IMR-90 (cell line): ENCODE results near the gene ZNF175. TPM values are rescaled to one million over a fixed set of nuclear protein-coding genes. Genes with fewer than 3 reads are reported as not detected.

Source experiments
- ATAC-seq: fragments of 200-7000 bp; cut with Tn5 transposase; 2 replicates; pipeline ENCODE4 v1.9.1; 2020; ENCODE audit warnings: low read depth, mild to moderate bottlenecking, moderate library complexity
- BruUV-seq: library from RNA; stranded (reverse); fragments of 400-500 nt; replicated peaks from 2 replicates; lab custom pipeline; 2021; lab: Mats Ljungman, UMichigan
- CTCF ChIA-PET: fragments of 300-600 bp; formaldehyde crosslinking; extraction: SDS; loops from one replicate; lab custom pipeline; 2021; ENCODE audit warnings: antibody characterized with exemption; lab: Yijun Ruan, JAX
- POLR2A ChIA-PET: fragments of 300-600 bp; sonication (Branson Sonifier 250); formaldehyde crosslinking; loops from one replicate; lab custom pipeline; 2022; ENCODE audit warnings: antibody characterized with exemption; ENCODE audit not compliant: unreplicated experiment; lab: Charles Lee
- DNase-seq: peaks from one replicate; pipeline ENCODE4 v3.0.0; 2013
- H2AFZ ChIP-seq: replicated peaks from 2 replicates; pipeline ENCODE3; 2013; ENCODE audit warnings: low read length, mild to moderate bottlenecking; ENCODE audit not compliant: poor library complexity
- H2AK5ac ChIP-seq: 2 replicates; pipeline ENCODE4 v1.6.1; 2013; ENCODE audit warnings: low read depth, low read length, inconsistent platforms
- H2AK9ac ChIP-seq: replicated peaks from 2 replicates; pipeline ENCODE3; 2013; ENCODE audit warnings: mild to moderate bottlenecking, low read depth, low read length, moderate library complexity; ENCODE audit not compliant: poor library complexity
- H2BK120ac ChIP-seq: 2 replicates; pipeline ENCODE4 v1.6.1; 2013; ENCODE audit warnings: low read depth, low read length, inconsistent platforms
- H2BK15ac ChIP-seq: 3 replicates; pipeline ENCODE4 v1.6.1; 2013; ENCODE audit warnings: low read depth, low read length, inconsistent platforms
- H2BK20ac ChIP-seq: 2 replicates; pipeline ENCODE4 v1.6.1; 2013; ENCODE audit warnings: low read depth, mild to moderate bottlenecking, inconsistent platforms, low read length, moderate library complexity
- H2BK5ac ChIP-seq: 2 replicates; pipeline ENCODE4 v1.6.1; 2013; ENCODE audit warnings: mild to moderate bottlenecking, low read depth, low read length, inconsistent platforms; ENCODE audit not compliant: poor library complexity, severe bottlenecking
- H3K14ac ChIP-seq: replicated peaks from 2 replicates; pipeline ENCODE4 v1.6.1; 2013; ENCODE audit warnings: low read depth, low read length, inconsistent platforms
- H3K18ac ChIP-seq: 2 replicates; pipeline ENCODE4 v1.6.1; 2013; ENCODE audit warnings: low read depth, low read length, control low read depth
- H3K23ac ChIP-seq: 2 replicates; pipeline ENCODE4 v1.6.1; 2013; ENCODE audit warnings: low read depth, low read length, inconsistent platforms
- H3K27ac ChIP-seq: 2 replicates; pipeline ENCODE4 v1.5.1; 2013; ENCODE audit warnings: mild to moderate bottlenecking, control low read depth, low read length; ENCODE audit not compliant: insufficient read depth
- H3K27me3 ChIP-seq: 2 replicates; pipeline ENCODE4 v1.6.1; 2013; ENCODE audit warnings: low read length; ENCODE audit not compliant: control insufficient read depth, insufficient read depth
- H3K36me3 ChIP-seq: 2 replicates; pipeline ENCODE4 v1.6.1; 2013; ENCODE audit warnings: low read length, mixed read lengths; ENCODE audit not compliant: control insufficient read depth, insufficient read depth
- H3K4ac ChIP-seq: 2 replicates; pipeline ENCODE4 v1.6.1; 2013; ENCODE audit warnings: low read depth, low read length, inconsistent platforms
- H3K4me1 ChIP-seq: 2 replicates; pipeline ENCODE4 v1.6.1; 2013; ENCODE audit warnings: low read length, mixed read lengths; ENCODE audit not compliant: control insufficient read depth, insufficient read depth
- H3K4me2 ChIP-seq: 2 replicates; pipeline ENCODE4 v1.6.1; 2013; ENCODE audit warnings: low read depth, mild to moderate bottlenecking, control low read depth, low read length, moderate library complexity
- H3K4me3 ChIP-seq: 2 replicates; pipeline ENCODE4 v1.5.1; 2013; ENCODE audit warnings: low read depth, mild to moderate bottlenecking, control low read depth, low read length, moderate library complexity; ENCODE audit not compliant: insufficient read depth
- H3K56ac ChIP-seq: 2 replicates; pipeline ENCODE4 v1.6.1; 2013; ENCODE audit warnings: low read length, inconsistent platforms; ENCODE audit not compliant: insufficient read depth; ENCODE audit errors: extremely low read depth
- H3K79me1 ChIP-seq, 2 experiments: 2 replicates each; pipeline ENCODE4 v1.6.1; 2013; ENCODE audit warnings: low read length in 2 of 2, inconsistent platforms in 1 of 2, low read depth in 1 of 2
- H3K9ac ChIP-seq: 2 replicates; pipeline ENCODE4 v1.6.1; 2013; ENCODE audit warnings: low read depth, low read length, control low read depth
- H3K9me1 ChIP-seq: 2 replicates; pipeline ENCODE4 v1.6.1; 2013; ENCODE audit warnings: low read length, inconsistent platforms; ENCODE audit not compliant: insufficient read depth
- H3K9me3 ChIP-seq: 2 replicates; pipeline ENCODE4 v1.6.1; 2013; ENCODE audit warnings: low read length; ENCODE audit not compliant: control insufficient read depth, insufficient read depth
- H4K20me1 ChIP-seq: 2 replicates; pipeline ENCODE4 v1.6.1; 2013; ENCODE audit warnings: low read length, inconsistent platforms; ENCODE audit not compliant: insufficient read depth
- H4K5ac ChIP-seq: 2 replicates; pipeline ENCODE4 v1.6.1; 2013; ENCODE audit warnings: mild to moderate bottlenecking, low read depth, low read length, control low read depth
- H4K8ac ChIP-seq, 2 experiments: 2 replicates each; pipeline ENCODE4 v1.6.1; 2013; ENCODE audit warnings: low read depth in 2 of 2, low read length in 2 of 2, control low read depth in 1 of 2, inconsistent platforms in 1 of 2
- H4K91ac ChIP-seq: 2 replicates; pipeline ENCODE4 v1.6.1; 2013; ENCODE audit warnings: low read depth, low read length, inconsistent platforms; ENCODE audit not compliant: insufficient read depth
- BHLHE40 ChIP-seq: fragments of 150-350 bp; IDR thresholded peaks from 2 replicates; pipeline ENCODE4 v1.6.1; 2016; ENCODE audit warnings: mild to moderate bottlenecking, low read depth, low read length
- CEBPB ChIP-seq: IDR thresholded peaks from 2 replicates; pipeline ENCODE4 v1.6.1; 2012; ENCODE audit warnings: low read depth, low read length, improper control_type of control experiment
- CHD1 ChIP-seq: IDR thresholded peaks from 2 replicates; pipeline ENCODE4 v1.6.1; 2012; ENCODE audit warnings: low read depth, low read length, improper control_type of control experiment
- CTCF ChIP-seq: conservative IDR thresholded peaks from 2 replicates; pipeline ENCODE4 v1.5.1; 2012; ENCODE audit warnings: mild to moderate bottlenecking, low read depth, low read length, improper control_type of control experiment
- ELK1 ChIP-seq: fragments of 150-350 bp; IDR thresholded peaks from 2 replicates; pipeline ENCODE4 v1.6.1; 2016; ENCODE audit warnings: low read depth, mild to moderate bottlenecking, low read length, moderate library complexity, borderline replicate concordance
- FOS ChIP-seq: fragments of 150-350 bp; IDR thresholded peaks from 2 replicates; pipeline ENCODE4 v1.6.1; 2016; ENCODE audit warnings: low read depth, low read length
- MAFK ChIP-seq: IDR thresholded peaks from 2 replicates; pipeline ENCODE4 v1.6.1; 2012; ENCODE audit warnings: low read depth, low read length, improper control_type of control experiment
- MAZ ChIP-seq: IDR thresholded peaks from 2 replicates; pipeline ENCODE4 v1.6.1; 2012; ENCODE audit warnings: low read depth, mild to moderate bottlenecking, low read length, improper control_type of control experiment, moderate library complexity, borderline replicate concordance
- MXI1 ChIP-seq: IDR thresholded peaks from 2 replicates; pipeline ENCODE4 v1.6.1; 2012; ENCODE audit warnings: low read depth, mild to moderate bottlenecking, low read length, moderate library complexity, borderline replicate concordance
- NFE2L2 ChIP-seq: fragments of 150-350 bp; IDR thresholded peaks from 2 replicates; pipeline ENCODE4 v1.6.1; 2016; ENCODE audit warnings: low read depth, mild to moderate bottlenecking, low read length
- POLR2A ChIP-seq: IDR thresholded peaks from 2 replicates; pipeline ENCODE4 v1.6.1; 2012; ENCODE audit warnings: mild to moderate bottlenecking, low read depth, low read length
- RAD21 ChIP-seq: IDR thresholded peaks from 2 replicates; pipeline ENCODE4 v1.6.1; 2012; ENCODE audit warnings: low read length, improper control_type of control experiment
- RCOR1 ChIP-seq: IDR thresholded peaks from 2 replicates; pipeline ENCODE4 v1.6.1; 2012; ENCODE audit warnings: mild to moderate bottlenecking, low read length, improper control_type of control experiment; ENCODE audit not compliant: insufficient replicate concordance
- RFX5 ChIP-seq: IDR thresholded peaks from 2 replicates; pipeline ENCODE4 v1.8.0; 2012; ENCODE audit warnings: low read depth, mild to moderate bottlenecking, low read length, moderate library complexity
- SMC3 ChIP-seq: fragments of 150-350 bp; IDR thresholded peaks from 2 replicates; pipeline ENCODE4 v1.6.1; 2016; ENCODE audit warnings: low read depth, mild to moderate bottlenecking, antibody characterized with exemption, low read length, moderate library complexity
- USF2 ChIP-seq: fragments of 150-350 bp; IDR thresholded peaks from 2 replicates; pipeline ENCODE4 v1.6.1; 2017; ENCODE audit warnings: mild to moderate bottlenecking, antibody characterized with exemption, low read length, low read depth
- WGBS, 2 experiments: methylation state at CpG; one replicate each; pipeline versions ENCODE4 v1.1.5 to v1.1.7; 2013; ENCODE audit warnings: missing lambda C conversion rate in 2 of 2; ENCODE audit not compliant: insufficient read length in 1 of 2; ENCODE audit errors: extremely low coverage in 2 of 2; 5-methylcytosine and 5-hydroxymethylcytosine counted together
- dilution Hi-C: fragments of 300-500 bp; cut with HindIII; formaldehyde crosslinking; loops from one replicate; pipeline ENCODE4 v1.14.3; 2018; ENCODE audit warnings: low sequenced_read_pairs; ENCODE audit not compliant: unreplicated experiment
- in situ Hi-C: fragments of 300-500 bp; cut with MboI; formaldehyde crosslinking; loops from 3 replicates; pipeline ENCODE4 v1.14.3; 2019; ENCODE audit warnings: low sequenced_read_pairs, inconsistent platforms, mixed read lengths
- intact Hi-C: fragments of 100-400 bp; cut with micrococcal nuclease; formaldehyde crosslinking; loops from 2 replicates; pipeline ENCODE4 v1.10.0; 2022
- polyA plus RNA-seq, 3 experiments: library from polyadenylated mRNA; depleted of rRNA; stranded (reverse); fragments of >200 nt; gene quantifications; 2 replicates each; pipeline ENCODE4 v1.2.3, GENCODE V29; 2012; ENCODE audit warnings: low replicate concordance in 1 of 3
- total RNA-seq: library from RNA; depleted of rRNA; stranded (reverse); fragments of >200 nt; gene quantifications from 2 replicates; pipeline ENCODE4 v1.2.3, GENCODE V29; 2012

The ZNF175 gene
- total and polyA plus RNA-seq, 2 of the 4 experiments (the other 2 are of a cell fraction): 3.6 to 8.4 TPM

- no peak overlapping the region for H3K27ac ChIP-seq
- no peaks in the 10 kb centered on the region for H3K79me1 ChIP-seq
- no peak overlapping the region for H2BK120ac ChIP-seq
- no peak overlapping the region for H4K8ac ChIP-seq
- ChIA-PET CTCF (no interaction called here), POLR2A (no interaction called here)
- no peak overlapping the region for H3K4me2 ChIP-seq
- H4K91ac ChIP-seq: no peak overlapping the region
- in situ Hi-C loops (no loop called here), intact Hi-C loops (no loop called here), dilution Hi-C loops (no loop called here)
- H4K20me1 ChIP-seq: no peaks in the 10 kb centered on the region
- no peak overlapping the region for H2BK15ac ChIP-seq
- H2BK20ac ChIP-seq: no peak overlapping the region
- no peak overlapping the region for H2AFZ ChIP-seq
- H3K27me3 ChIP-seq: no peaks in the 10 kb centered on the region; the same call in 1 of the 2 replicates
- WGBS, 2 experiments: no CpG with 5 or more reads among the region's 1 CpG
- no peak overlapping the region for H3K23ac ChIP-seq
- H2BK5ac ChIP-seq: no peak overlapping the region
- H3K36me3 ChIP-seq: no peaks in the 10 kb centered on the region
- H3K18ac ChIP-seq: no peak overlapping the region
- H2AK9ac ChIP-seq: no peak overlapping the region
- no peak overlapping the region for H3K56ac ChIP-seq
- no peak for DNase-seq
- H3K9me3 ChIP-seq: peaks cover 3% of the 10 kb centered on the region; the same call in 1 of the 2 replicates
- BruUV-seq: no TSS peak
- H3K9ac ChIP-seq: no peak overlapping the region
- no peak overlapping the region for H3K14ac ChIP-seq
- no peak overlapping the region for H4K5ac ChIP-seq
- no peak overlapping the region for H2AK5ac ChIP-seq
- H3K4me3 ChIP-seq: no peak overlapping the region
- H3K4me1 ChIP-seq: no peaks in the 10 kb centered on the region
- no peak overlapping the region for H3K4ac ChIP-seq
- no peak for ATAC-seq
- no peaks in the 10 kb centered on the region for H3K9me1 ChIP-seq
- TF ChIP-seq ELK1: no peak
- no peak for TF ChIP-seq BHLHE40
- no peak for TF ChIP-seq FOS
- no peak for TF ChIP-seq MXI1
- no peak for TF ChIP-seq NFE2L2
- no peak for TF ChIP-seq RFX5
- no peak for TF ChIP-seq POLR2A
- TF ChIP-seq CHD1: no peak
- no peak for TF ChIP-seq RAD21
- no peak for TF ChIP-seq MAZ
- no peak for TF ChIP-seq CEBPB
- TF ChIP-seq CTCF: no peak
- TF ChIP-seq USF2: no peak
- TF ChIP-seq MAFK: no peak
- TF ChIP-seq RCOR1: no peak
- TF ChIP-seq SMC3: no peak
Measured at GRCh38 chr19:51559240-51559639, 11.8 kb upstream of the ZNF175 start.
